GM13976 (cell line): ENCODE results near the gene EXOC4.
"Not testable (repeated sequence)": the region's sequence is repeated elsewhere in the genome, so short reads cannot be mapped to it uniquely, and the experiment has no call there.

Source experiments
- DNase-seq: peaks from one replicate; pipeline ENCODE4 v3.0.0; 2012; ENCODE audit warnings: low spot score
- CTCF ChIP-seq: IDR thresholded peaks from 2 replicates; pipeline ENCODE4 v1.5.1; 2012; ENCODE audit warnings: borderline replicate concordance, mild to moderate bottlenecking; ENCODE audit not compliant: insufficient read depth; ENCODE audit errors: extremely low read depth, missing control alignments, control extremely low read depth
- in situ Hi-C: fragments of 300-500 bp; cut with MboI; formaldehyde crosslinking; loops from one replicate; pipeline ENCODE4 v1.12.0; 2022; ENCODE audit warnings: low sequenced_read_pairs, mixed read lengths, inconsistent platforms; ENCODE audit not compliant: unreplicated experiment

EXOC4 gene

DNA sequence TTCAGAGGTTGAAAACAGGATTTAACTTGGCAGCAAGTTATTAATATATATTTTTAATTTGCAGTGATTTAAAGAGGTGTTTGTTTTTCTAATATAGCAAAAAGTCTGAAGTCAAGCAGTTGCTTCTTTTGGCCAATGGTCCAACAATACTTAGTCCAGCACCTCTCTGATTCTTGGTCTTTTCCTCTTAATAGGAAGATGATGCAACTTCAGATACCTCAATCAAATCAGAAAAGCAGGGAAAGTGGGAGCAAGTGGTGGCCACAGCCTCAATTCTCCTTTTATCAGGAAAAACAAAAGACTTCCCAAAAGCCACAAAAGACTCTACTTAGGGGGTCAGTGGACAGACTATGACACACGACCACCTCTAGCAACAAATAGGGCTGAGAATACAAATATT lies 740.7 kb downstream of the EXOC4 start:
- no peak for DNase-seq
- no peak for TF ChIP-seq CTCF
- in situ Hi-C loops = no loop called here

- DNase-seq, in situ Hi-C loops: not testable (repeated sequence)
Measured at GRCh38 chr7:133994100-133994499, 741.2 kb downstream of the EXOC4 start.

DNA sequence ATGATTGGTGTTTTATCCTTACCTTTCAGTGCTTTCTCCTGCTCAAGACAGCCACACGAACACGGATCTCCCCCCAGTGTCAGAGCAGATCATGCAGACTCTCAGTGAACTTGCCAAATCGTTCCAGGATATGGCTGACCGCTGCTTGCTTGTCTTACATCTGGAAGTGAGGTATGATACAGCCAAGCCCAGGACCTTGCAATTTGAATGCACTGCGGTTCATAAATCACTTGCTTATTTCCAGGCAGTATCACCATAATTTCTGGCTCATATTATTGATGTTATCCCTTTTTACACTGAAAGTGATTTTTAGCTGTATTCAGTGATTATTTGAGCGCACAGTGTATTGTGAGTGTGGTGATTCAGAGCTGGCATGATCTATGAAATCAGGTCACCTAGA lies 744.6 kb downstream of the EXOC4 start:
- DNase-seq = no peak
- in situ Hi-C loops = no loop called here
- TF ChIP-seq CTCF = no peak

- DNase-seq = no peak
- TF ChIP-seq CTCF = no peak
- in situ Hi-C loops = no loop called here
Measured at GRCh38 chr7:133999178-133999577, 746.3 kb downstream of the EXOC4 start.

GRCh38 chr7:134004829-134005505 lies 752.1 kb downstream of the EXOC4 start:
- in situ Hi-C loops = no loop called here
- DNase-seq = no peak
- TF ChIP-seq CTCF = no peak

GRCh38 chr7:134009314-134010110 lies 756.6 kb downstream of the EXOC4 start:
- no peak for DNase-seq
- in situ Hi-C loops = no loop called here
- TF ChIP-seq CTCF = no peak

DNA sequence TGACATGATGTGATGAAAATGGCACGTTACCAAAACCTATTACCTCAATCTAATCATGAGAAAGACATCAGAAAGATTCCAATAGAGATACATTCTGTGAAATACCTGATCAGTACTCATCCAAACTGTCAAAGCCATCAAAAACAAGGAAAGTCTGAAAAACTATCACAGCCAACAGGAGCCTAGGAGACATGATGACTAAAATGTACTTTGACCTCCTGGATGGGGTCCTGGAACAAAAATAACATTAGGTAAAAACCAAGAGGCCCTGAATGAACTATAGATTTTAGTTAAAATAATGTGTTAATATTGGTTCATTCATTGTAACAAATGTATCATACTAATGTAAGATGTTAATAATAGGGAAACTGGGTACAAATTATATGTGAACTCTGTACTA lies 760.4 kb downstream of the EXOC4 start:
- in situ Hi-C loops = no loop called here
- TF ChIP-seq CTCF = no peak
- DNase-seq = no peak
